HG03175 (cell line): ENCODE data around the gene NME3.
"Not testable (repeated sequence)": the region's sequence is repeated elsewhere in the genome, so short reads cannot be mapped to it uniquely, and the experiment has no call there.

ENCODE experiments used
- ATAC-seq: cut with Tn5 transposase; IDR thresholded peaks from one replicate; pipeline ENCODE4 v1.9.1; 2021; ENCODE audit warnings: mild to moderate bottlenecking, moderate library complexity; ENCODE audit not compliant: unreplicated experiment

Gene NME3

DNA sequence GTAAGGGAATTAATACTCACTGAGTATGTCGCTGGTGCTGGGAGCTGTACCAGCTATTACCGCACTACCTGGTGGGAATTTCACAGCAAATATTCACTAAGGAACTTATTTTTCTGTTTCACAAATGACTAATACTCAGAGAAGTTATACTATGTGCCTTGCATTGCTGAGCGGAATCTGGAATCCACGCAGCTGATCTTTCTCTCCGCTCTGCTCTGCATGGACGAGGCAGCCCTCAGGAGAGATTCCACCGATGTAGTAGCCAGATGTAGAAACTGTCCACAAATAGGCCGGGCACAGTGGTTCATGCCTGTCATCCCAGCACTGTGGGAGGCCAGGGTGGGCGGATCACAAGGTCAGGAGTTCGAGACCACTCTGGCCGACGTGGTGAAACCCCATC is 17.1 kb downstream of the NME3 start:
- no peak for ATAC-seq

DNA sequence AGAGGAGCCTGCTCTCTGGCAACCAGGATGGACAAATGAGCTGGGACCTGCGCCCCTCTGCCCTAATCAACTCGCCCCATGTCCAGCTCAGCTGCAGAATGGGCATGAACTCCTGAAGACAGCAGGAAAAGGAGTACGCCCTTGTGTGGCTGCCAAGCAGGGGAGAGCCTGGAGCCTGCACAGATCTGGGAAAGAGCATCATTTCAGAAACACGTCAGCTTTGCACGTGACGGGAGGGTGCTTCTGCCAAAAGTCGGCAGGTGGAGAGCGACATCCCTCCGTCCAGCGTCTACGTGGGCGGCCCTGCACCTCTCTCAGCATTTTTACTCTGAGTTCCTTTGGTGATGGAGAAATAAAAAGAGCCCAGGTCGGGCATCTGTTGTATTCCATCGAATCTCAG is 18.5 kb downstream of the NME3 start:
- ATAC-seq: no peak

DNA sequence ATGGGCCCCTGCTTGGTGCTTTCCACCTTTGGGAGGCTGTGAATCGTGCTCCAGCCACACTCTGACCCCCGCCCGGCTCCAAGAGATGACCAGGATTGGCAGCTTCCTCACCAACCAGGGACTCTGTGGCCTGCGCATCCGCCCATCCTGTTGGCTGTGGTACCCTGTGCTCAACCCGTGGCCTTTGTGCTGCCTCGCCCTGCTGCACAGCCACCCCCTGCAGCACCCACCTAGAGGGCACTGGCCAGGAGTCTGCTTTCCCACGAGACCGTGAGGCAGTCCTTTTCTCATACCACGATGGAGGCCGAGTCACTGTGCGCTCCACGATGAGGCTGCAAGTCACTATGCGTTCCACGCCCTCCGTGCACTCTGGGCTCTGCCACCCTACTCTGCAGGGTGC is 19.4 kb downstream of the NME3 start:
- no peak for ATAC-seq

DNA sequence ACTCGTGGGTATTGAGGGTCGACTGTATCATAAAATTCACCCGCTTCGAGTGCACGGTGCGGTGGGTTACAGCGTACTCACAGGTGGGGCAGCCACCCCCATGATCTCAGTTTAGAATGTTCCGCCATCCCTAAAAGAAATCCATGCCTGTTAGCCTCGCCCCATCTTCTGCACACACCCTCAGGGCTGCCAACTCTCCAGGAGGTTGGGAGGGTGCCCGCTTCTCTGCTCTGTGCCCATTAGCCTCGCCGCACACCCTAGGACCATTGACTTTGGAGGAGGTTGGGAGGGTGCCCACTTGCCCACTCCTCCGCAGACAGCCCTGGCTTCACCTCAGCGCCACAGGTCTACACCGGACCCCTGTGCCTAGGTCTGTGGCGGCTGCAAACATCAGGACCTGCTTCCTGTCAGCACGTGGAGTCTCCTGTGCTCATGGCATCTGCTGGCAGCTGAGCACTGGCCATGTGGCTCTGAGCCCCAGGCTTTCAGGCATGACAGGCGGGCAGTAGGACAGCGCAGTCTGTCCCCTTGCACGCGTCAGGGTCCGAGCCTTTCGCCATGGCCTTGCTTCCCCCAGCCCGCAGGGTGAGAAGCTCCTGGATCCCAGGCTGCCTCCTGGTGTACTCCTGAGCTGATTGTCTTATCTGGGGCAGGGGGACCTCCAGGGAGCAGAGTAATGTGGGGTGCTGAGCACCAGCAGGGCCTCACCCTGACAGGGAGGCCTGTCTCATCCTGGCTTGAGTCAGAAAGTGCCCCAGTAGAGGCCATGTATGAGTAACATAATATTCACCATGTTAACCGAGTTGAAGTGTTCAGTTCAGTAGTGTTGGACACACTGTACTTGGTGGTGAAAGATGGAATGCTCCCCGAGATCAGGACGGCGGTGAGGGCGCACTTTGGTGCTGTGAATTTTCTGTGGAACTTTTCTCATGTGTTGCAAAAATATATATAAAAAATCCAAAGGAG is 21.9 kb downstream of the NME3 start:
- no peak for ATAC-seq

DNA sequence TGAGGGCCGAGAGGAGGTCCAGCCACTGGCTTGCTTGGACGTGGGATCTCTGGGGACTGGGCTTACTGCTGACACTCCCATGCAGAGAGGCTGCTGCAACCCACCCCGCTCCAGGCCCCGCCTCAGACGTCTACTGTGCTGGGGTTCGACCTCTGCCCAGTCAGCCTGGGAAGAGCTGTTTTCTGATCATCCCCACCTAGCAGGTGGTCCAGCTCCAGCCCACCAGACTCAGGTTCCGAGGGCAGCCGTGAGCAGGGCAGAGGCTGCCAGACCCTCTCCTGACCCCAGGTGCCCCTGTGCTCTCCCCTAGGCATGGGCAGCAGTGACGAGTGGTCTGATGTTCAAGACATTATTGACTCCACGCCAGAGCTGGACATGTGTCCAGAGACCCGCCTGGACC is 23.4 kb downstream of the NME3 start:
- no peak for ATAC-seq

DNA sequence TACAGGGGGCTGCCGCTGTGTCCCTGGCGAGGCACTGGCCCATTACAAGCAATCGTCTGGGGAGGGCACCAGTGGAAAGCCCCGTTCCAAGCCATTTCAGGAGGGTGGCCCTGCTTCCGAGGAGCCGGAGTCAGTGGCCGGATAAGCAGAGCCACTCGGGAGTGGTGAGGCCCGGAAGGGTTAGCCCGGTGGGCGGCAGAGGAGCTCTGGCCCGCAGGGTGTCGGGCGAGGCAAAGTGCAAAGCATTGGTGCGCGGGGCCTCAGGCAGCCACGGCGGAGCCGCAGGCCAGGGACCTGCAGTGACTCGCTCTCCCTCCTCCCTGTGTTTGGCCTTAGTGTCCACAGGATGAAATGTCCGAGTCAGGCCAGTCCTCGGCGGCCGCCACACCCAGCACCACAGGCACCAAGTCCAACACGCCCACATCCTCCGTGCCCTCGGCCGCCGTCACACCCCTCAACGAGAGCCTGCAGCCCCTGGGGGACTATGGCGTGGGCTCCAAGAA is 24.6 kb downstream of the NME3 start:
- no peak for ATAC-seq

DNA sequence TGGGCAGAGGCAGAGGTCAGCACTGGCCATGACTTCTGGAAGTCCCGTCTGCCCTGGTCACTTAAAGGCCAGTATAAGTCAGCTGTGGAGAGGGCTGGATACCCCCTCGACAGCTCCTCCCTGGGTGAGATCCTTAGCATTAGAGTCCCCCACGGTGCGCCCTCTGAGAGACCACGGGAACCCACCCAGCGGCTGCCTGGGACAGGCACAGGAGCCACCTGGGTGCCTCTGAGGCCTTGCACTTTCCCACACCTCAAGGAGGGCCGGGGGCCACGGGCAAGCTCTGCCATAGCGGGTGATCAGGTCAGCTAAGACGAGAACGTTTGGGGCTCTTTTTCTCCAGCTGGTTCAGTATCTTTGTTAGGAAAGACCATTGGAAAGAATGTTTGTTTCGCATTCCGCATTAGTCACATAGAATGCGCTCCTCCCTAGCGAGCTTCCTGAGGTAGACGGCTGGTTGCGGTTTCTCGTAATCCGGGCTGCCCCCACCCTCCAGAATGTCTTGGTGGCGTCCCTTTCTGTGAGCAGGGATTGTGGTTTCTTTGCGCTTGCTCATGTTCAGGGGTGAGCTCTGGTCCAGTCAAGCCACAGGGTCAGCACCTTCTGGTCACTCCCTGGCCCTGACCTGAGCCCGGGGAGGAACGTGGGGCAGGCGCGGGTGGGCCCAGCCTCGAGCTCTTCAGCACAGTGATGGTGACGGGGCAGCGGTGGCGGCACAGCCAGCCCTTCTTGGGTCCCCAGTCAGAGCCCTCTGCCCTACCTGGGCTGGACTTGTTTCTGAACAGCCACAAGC is 25.2 kb downstream of the NME3 start:
- ATAC-seq: no peak

DNA sequence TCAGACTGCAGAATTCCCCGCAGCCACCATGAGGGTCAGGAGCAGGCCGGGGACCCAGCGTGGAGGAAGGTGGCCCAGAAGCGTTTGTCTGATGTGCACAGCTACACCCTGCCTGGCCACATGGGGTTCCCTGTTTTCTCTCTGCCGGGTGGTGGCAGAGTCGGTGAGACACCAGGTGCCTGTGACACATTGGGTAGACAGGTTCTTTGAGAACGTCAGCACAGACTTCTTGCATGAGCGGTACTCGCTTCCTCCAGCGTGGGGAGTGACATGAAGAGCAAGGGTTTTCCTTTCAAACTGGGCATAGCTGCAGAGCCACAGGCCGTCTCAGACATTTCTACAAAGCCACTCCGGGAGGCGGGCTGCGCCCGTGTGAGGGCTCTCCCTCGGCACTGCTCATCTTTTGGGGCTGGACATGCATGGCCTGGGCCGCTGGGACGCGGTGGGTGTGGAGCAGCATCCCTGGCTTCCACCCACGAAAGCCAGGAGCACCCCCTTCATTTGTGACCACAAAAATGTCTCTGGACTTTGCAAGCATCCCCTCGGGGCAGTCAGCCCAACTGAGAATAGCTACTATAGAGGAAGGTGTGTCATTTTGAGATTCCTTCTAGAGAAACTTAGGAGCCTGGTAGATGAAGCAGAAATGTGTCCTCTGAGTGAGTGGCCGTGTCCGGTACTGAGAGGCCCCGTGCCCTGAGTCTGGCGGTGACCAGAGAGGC is 26.0 kb downstream of the NME3 start:
- ATAC-seq: no peak

DNA sequence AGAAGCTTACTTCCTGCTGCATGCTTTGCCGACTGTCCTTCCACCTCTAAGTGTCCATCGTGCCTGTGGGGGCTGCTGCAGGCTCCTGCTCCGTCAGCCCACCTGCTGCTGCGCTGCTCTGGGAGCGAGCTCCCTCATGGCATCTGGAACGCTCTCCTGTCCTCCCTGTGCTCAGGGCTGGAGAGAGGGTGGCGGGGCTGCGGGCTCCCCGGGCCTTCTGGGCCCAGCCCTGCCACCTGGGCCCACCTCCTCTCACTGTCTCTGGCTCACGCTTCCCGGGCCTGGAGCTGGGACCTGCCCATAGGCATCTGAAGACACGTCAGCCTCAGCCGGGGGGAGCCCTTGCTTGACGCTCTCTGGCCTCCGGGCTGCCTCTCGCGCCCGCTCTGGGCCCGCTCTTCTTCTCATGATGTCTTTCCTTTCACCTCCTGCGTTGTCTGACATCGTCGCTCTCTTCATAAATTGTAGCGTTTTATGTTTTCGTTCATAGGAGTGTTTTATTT is 27.0 kb downstream of the NME3 start:
- ATAC-seq: no peak

DNA sequence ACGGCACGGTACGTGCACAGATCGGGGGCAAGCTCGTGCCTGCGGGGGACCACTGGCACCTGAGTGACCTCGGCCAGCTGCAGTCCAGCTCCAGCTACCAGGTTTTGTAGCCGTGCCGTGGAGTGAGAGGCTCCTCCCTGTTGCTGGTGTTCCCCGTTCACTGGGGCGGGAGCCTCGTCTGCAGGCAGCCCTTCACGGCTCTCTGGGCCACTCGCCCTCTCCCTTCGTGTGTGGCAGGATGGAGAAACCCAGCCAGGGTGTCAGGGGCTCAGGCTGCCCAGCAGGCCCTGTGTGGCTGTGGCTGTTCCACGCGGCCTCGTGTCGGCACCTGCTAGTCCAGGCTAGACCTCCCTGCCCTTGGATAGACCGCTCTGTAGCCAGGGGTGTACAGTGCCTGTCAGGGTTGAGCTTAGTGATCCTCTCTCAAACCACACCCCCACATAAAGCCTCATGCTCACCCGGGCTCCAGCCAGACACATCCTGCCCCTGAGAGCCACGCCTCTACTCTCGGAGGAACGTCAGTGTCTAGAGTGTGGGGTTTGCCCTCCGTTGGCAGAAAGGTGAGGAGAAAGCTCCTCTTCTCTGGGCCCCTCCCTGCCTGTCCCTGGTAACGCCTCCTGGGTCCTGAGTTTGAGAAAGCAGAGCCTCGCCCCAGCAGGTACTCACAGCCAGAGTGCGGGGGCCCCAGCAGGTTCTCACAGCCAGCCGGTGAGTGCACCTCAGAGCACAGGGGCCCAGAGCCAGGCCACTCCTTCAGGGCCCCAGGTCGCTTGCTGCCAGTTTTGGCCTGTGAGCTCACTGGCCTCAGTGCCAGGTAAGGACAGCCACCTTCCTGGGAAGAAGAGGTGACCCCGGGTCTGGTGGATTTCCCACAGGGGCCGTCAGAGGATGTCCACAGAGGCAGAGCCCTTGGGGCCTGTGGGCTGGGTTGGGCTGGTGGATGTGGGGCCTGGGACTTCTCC is 27.7 kb downstream of the NME3 start:
- ATAC-seq: no peak

DNA sequence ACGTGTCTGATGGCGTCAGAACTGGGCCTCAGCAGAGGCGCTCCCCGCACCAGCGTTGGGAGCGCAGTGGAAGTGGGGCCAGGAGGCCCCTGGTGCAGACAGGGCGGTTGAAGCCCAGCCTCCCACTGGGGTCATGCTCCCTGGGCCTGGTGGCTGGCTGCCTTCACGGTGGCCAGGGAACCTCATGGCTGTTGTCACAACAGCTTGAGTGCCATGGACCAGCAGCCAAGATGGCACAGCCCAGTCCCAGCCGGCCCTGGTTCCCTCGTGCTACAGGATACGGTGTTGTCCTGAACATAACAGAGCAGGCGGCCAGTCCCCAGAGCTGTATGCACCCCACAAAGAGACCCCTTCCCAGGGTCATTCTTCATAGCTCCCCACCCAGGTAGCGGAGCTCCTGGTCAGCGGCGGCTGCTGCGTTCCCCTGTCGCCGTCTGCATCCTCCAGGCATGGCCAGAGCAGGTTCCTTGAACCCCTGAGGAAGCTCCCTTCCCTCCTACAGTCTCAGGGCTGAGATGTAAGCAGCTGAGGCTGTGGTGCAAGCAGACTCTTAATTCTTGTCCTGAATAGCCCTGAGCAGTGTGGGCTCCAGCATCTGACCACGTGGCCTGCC is 29.7 kb downstream of the NME3 start:
- no peak for ATAC-seq

DNA sequence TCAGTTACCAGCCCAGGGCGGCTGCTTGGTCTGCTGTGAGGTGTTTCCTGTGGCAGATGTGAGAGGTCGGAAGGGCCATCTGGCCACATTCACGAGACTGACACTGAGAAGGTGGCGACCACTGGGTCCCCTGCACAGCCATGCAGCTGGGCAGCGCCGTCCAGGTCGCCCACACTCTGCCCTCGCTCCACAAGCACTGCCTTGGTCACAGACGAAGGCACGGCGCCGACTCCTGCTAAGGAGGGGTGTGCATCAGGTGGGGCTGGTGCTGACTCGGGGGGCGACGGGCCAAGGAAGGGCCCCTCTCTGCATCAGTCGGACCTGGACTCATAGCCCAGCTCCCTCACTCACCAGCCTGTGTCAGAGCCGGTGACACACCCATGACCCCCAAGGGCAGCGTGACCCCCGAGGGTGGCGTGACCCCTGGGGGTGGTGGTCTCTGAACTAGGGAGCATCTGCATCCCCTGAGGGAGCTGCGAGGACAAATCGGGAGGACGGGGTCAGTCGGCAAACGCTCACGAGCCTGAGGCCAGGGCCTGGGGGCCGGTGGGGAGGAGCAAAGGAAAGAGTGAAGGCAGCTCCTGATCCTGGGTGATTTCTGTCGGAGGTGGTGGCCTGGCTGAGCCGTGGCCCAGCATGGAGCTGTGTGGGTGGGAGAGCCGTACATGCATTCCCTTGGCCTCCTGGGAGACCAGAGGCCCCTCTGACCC is 30.4 kb downstream of the NME3 start:
- no peak for ATAC-seq

DNA sequence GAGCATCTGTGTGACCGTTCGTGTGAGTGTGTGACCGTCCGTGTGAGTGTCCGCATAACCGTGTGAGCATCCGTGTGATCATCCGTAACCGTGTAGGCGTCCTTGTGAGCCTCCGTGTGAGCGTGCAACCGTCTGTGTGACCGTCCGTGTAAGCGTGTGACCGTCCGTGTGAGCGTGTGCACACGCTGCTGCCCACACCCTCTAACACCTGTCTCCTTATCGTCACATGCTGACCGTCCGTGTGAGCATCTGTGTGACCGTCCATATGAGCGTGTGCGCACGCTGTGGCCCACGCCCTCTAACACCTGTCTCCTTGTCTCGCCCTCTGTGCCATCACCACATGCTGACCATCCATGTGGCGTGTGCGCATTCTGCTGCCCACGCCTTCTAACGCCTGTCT is 31.1 kb downstream of the NME3 start:
- ATAC-seq: no peak

DNA sequence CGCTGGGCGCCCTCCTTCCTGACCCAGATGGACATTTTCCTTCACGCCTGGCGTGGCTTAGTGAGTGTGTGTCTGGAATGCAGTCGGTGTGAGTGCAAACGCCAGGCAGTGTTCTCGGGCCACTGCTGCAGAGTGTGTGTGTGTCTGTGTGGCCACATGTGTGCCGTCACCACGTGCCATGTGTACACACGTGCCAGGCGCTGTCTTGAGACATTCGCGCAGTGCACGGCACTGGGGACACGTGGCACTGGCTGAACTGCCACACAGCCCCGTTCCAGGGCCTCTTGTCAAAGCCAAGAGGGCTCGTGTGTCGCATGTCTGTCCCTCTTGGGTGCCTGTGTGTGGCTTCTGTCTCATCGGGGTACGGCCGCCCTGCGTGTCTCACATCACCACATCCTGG is 36.5 kb downstream of the NME3 start:
- ATAC-seq: no peak

DNA sequence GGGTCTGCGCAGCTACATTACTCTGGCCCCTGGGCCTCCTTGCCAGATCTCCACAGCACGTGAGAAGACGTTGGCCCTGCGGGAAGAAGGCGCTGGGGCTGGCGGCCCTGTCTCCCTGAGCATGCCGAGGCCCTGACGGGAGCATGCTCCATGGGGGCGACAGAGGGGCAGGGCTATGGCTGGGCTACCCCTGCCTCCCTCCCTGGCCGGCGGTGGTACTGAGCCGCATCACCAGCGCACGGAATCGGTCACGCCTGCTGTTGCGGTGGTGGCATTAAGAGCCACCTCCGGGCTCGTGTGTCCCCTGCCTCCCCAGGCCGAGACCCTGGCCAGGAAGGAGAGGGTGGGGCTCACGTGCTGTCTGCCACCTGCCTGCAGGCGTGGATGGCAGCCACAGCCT is 37.2 kb downstream of the NME3 start:
- no peak for ATAC-seq

DNA sequence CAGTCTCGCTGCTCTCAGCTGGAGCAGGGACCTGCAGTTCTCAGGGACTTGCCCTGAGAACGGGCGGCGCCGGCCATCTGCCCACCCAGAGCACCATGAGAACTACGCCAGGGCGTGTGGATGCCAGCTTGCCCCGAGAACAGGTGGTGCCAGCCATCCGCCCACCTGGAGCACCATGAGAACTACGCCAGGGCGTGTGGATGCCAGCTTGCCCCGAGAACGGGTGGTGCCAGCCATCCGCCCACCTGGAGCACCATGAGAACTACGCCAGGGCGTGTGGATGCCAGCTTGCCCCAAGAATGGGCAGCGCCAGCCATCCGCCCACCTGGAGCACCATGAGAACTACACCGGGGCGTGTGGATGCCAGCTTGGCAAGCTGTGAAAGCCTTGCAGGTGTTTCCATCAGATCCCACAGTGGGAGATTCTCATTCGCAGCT is 38.8 kb downstream of the NME3 start:
- not testable (repeated sequence) for ATAC-seq

DNA sequence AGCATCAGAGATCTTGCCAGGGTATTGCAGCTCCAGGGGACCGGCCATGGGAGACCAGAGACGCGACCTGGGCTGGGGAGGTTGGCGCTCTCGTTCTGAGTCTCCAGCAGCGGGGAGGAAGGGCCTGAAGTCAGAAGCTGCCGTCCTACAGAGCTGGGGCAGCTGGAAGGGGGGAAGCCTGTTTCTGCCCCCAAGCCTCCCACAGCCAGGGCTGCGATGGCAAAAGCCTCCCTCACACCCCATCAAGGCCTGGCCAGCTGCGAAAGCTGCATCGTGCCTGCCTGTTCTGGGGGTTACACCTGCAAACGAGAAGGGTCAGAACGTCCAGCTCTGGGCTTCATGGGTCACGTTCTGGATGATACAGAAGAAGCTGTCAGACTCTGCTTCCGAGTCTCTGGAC is 39.3 kb downstream of the NME3 start:
- ATAC-seq: no peak

DNA sequence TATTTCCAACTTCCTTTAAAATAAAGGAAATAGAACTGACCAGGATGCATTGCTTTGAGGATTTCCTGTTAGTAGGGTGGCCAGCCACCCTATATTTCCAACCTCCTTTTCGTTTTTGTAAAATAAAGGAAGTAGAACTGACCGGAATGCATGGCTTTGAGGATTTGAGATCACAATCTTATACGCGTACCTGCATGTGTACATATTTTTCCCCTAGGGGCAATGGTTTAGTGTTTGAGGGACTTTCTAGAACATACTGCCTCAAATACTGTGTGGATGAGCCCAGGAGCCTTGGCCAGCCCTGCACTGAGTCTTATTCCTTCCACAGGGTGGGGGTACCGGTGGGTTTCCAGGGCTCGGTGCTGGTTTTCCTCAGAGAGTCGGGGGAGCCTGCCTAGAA is 39.7 kb downstream of the NME3 start:
- ATAC-seq: no peak

DNA sequence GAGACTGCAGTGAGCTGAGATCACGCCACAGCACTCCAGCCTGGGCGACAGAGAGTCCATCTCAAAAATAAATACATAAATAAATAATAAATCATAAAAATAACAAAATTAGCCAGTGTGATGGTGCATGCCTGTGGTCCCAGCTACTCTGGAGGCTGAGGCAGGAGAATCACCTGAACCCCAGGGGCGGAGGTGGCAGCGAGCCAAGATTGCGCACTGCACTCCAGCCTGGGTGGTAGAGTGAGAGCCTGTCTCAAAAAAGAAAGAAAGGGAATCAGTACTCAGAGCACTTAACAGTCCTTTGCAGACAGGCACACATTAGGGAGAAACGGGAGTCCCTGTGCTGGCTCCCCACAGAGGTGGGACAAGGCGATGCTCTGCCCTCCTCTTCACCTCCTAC is 40.3 kb downstream of the NME3 start:
- ATAC-seq: no peak
